GM18499 (cell line): ENCODE data around the gene SETD5.

Source experiments
- ATAC-seq: cut with Tn5 transposase; IDR thresholded peaks from one replicate; pipeline ENCODE4 v1.9.1; 2021; ENCODE audit warnings: moderate number of reproducible peaks; ENCODE audit not compliant: insufficient read depth, unreplicated experiment

SETD5 gene

DNA sequence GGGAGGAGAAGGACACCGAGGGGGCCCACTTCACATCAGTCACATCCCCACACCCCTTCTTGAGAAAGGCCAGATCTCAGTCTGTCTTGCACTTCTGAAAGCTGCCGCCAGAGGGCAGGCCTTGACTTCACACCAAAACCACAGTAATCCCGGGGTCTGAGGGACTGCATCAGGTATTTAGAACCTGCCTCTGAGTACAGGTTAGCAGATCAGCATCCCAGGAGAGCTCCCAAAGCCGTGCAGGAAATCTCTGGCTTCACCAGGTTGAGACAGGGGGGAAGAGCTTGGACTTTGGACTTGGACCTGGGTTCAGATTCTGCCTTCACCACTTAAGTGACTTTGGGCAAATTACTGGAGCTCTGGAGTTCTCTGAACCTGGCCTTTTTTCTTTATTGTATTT, 105.9 kb downstream of the SETD5 start:
- no peak for ATAC-seq

GRCh38 chr3:9507586-9508578, 110.5 kb downstream of the SETD5 start:
- ATAC-seq, result no peak

DNA sequence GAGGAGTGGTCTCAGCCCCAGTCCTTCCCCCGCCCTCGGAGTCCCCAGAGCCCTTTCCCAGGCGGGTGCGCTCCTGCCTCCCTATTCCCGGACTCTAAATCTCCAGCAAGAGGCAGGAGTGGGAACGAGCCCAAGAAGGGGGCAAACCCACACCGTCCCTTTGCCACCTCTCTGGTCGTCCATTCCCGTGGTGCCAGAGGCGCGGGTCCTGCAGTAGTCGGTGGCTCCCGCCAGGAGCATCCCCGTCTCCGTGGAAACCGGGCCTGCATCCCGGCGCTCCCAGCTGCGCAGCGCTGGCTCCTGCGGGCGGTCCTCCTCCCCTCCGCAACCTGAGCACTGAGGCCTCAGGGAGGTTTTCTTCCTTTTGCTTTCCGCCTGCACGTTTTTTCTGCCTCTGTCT, 111.4 kb downstream of the SETD5 start:
- no peak for ATAC-seq

DNA sequence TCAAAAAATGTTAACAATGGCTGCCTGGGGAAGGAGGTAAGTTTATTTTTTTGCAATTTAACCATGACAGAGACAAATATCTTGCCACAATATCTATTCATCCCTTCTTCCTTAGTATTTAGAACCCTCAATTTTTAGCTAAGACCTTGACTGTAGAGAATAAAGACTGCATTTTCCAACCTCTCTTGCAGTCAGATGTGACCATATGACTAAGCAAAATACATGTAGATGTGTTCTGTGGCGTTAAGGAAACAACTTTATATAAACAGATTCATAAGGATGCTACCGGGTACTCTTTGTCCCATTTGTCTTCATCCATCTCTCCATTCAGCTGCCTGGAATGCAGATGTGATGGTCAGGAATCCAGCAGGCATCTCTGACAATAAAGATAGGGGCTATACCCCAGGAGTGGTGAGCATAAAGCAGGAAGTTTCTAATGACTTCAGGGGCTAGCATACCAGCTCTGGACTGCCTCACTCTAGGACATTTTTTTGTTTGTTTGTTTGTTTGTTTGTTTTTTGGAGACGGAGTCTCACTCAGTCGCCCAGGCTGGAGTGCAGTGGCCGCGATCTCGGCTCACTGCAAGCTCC, 115.1 kb downstream of the SETD5 start:
- no peak for ATAC-seq

GRCh38 chr3:9514306-9514705, 116.9 kb downstream of the SETD5 start:
- no peak for ATAC-seq

DNA sequence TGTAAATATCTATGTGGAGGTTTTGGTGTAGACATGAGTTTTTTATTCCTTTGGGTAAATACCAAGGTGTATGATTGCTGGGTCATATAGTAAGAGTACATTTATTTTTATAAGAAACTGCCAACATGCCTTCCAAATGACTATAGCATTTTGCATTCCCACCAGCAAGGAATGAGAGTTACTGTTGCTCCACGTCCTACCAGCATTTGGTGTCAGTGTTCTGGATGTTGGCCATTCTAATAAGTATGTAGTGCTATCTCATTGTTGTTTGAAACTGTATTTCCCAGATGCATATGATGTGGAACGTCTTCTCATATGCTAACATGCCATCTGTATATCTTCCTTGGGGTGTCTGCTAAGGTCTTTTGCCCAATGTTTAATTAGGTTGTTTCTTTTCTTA, 117.5 kb downstream of the SETD5 start:
- ATAC-seq, result no peak

- ATAC-seq, result no peak
These were observed 127.7 kb downstream of the SETD5 start for GRCh38 chr3:9525078-9525477.
